HL-60 (cell line): Measurements from ENCODE around the gene CFAP46.

Experiments
- DNase-seq, 2 experiments: peaks; one replicate each; pipeline ENCODE4 v3.0.0-alpha.2; 2010 to 2020; ENCODE audit warnings: low read depth in 1 of 2, low spot score in 1 of 2
- H3K27ac ChIP-seq: fragments of 250-450 bp; sonication (Bioruptor Pico); replicated peaks from 2 replicates; pipeline ENCODE4 v1.5.1; 2020; ENCODE audit warnings: mild to moderate bottlenecking, moderate library complexity
- H3K27me3 ChIP-seq: fragments of 250-450 bp; sonication (Bioruptor Pico); 2 replicates; pipeline ENCODE4 v1.5.1; 2021; ENCODE audit warnings: mild to moderate bottlenecking, moderate library complexity; ENCODE audit not compliant: insufficient read depth, poor library complexity, severe bottlenecking
- H3K4me3 ChIP-seq: replicated peaks from 2 replicates; pipeline ENCODE4 v1.5.1; 2011; ENCODE audit warnings: mild to moderate bottlenecking, control low read depth, low read length; ENCODE audit not compliant: insufficient read depth
- GABPA ChIP-seq: IDR thresholded peaks from 2 replicates; pipeline ENCODE4 v1.6.1; 2012; ENCODE audit warnings: low read depth
- POLR2AphosphoS5 ChIP-seq: IDR thresholded peaks from 2 replicates; pipeline ENCODE4 v1.6.1; 2012; ENCODE audit warnings: low read depth
- SPI1 ChIP-seq: IDR thresholded peaks from 2 replicates; pipeline ENCODE4 v1.6.1; 2012; ENCODE audit warnings: low read depth, mild to moderate bottlenecking, borderline replicate concordance
- TF ChIP-seq, protein P1 (sequence below): IDR thresholded peaks from 2 replicates; pipeline ENCODE4 v1.6.1; 2012; ENCODE audit warnings: low read depth; ENCODE audit not compliant: insufficient replicate concordance
- TF ChIP-seq, protein P2 (sequence below): IDR thresholded peaks from one replicate; pipeline ENCODE4 v1.5.1; 2011; ENCODE audit warnings: low read length, control low read depth, inconsistent platforms; ENCODE audit not compliant: insufficient read depth

Gene CFAP46

GRCh38 chr10:132977076-132977475 is 34.7 kb upstream of the CFAP46 start:
- TF ChIP-seq, protein P1, sequence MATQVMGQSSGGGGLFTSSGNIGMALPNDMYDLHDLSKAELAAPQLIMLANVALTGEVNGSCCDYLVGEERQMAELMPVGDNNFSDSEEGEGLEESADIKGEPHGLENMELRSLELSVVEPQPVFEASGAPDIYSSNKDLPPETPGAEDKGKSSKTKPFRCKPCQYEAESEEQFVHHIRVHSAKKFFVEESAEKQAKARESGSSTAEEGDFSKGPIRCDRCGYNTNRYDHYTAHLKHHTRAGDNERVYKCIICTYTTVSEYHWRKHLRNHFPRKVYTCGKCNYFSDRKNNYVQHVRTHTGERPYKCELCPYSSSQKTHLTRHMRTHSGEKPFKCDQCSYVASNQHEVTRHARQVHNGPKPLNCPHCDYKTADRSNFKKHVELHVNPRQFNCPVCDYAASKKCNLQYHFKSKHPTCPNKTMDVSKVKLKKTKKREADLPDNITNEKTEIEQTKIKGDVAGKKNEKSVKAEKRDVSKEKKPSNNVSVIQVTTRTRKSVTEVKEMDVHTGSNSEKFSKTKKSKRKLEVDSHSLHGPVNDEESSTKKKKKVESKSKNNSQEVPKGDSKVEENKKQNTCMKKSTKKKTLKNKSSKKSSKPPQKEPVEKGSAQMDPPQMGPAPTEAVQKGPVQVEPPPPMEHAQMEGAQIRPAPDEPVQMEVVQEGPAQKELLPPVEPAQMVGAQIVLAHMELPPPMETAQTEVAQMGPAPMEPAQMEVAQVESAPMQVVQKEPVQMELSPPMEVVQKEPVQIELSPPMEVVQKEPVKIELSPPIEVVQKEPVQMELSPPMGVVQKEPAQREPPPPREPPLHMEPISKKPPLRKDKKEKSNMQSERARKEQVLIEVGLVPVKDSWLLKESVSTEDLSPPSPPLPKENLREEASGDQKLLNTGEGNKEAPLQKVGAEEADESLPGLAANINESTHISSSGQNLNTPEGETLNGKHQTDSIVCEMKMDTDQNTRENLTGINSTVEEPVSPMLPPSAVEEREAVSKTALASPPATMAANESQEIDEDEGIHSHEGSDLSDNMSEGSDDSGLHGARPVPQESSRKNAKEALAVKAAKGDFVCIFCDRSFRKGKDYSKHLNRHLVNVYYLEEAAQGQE = no peak
- TF ChIP-seq GABPA (no peak), POLR2AphosphoS5 (no peak), SPI1 (no peak)
- TF ChIP-seq, protein P2, sequence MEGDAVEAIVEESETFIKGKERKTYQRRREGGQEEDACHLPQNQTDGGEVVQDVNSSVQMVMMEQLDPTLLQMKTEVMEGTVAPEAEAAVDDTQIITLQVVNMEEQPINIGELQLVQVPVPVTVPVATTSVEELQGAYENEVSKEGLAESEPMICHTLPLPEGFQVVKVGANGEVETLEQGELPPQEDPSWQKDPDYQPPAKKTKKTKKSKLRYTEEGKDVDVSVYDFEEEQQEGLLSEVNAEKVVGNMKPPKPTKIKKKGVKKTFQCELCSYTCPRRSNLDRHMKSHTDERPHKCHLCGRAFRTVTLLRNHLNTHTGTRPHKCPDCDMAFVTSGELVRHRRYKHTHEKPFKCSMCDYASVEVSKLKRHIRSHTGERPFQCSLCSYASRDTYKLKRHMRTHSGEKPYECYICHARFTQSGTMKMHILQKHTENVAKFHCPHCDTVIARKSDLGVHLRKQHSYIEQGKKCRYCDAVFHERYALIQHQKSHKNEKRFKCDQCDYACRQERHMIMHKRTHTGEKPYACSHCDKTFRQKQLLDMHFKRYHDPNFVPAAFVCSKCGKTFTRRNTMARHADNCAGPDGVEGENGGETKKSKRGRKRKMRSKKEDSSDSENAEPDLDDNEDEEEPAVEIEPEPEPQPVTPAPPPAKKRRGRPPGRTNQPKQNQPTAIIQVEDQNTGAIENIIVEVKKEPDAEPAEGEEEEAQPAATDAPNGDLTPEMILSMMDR = no peak
- Histone ChIP-seq H3K4me3 (no peak overlapping the region), H3K27me3 (peaks cover 3% of the 10 kb centered on the region), H3K27ac (no peak overlapping the region)
- DNase-seq = no peak

GRCh38 chr10:132975831-132976682 is 33.7 kb upstream of the CFAP46 start:
- H3K4me3 ChIP-seq = no peak overlapping the region

GRCh38 chr10:132974886-132975830 is 32.8 kb upstream of the CFAP46 start:
- H3K27ac ChIP-seq = no peak overlapping the region
- TF ChIP-seq GABPA (no peak), SPI1 (no peak), POLR2AphosphoS5 (no peak)
- TF ChIP-seq, protein P1 = no peak
- TF ChIP-seq, protein P2 = no peak
- no peak for DNase-seq
- no peak overlapping the region for H3K4me3 ChIP-seq
- H3K27me3 ChIP-seq = peaks cover 3% of the 10 kb centered on the region

More at GRCh38 chr10:132975831-132976682, 33.7 kb upstream of the CFAP46 start:
- H3K27ac ChIP-seq = no peak overlapping the region
- no peak for TF ChIP-seq GABPA
- no peak for TF ChIP-seq POLR2AphosphoS5
- TF ChIP-seq, protein P2 = no peak
- no peak for TF ChIP-seq SPI1
- TF ChIP-seq, protein P1 = no peak
- H3K27me3 ChIP-seq = peaks cover 3% of the 10 kb centered on the region
- DNase-seq = no peak
